ENCODE measurements around the gene SSMEM1. TPM values are rescaled to one million over a fixed set of nuclear protein-coding genes. Genes with fewer than 3 reads are reported as not detected.

SSMEM1 gene, protein sequence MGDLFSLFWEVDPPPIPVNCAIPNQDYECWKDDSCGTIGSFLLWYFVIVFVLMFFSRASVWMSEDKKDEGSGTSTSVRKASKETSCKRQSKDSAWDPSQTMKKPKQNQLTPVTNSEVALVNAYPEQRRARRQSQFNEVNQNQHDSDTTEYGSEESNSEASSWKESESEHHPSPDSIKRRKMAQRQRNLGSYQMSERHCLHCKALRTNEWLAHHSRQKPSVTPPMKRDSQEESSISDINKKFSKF
- polyA plus RNA-seq (2012; ENCODE audit: low read depth, missing spikeins): not detected

DNA sequence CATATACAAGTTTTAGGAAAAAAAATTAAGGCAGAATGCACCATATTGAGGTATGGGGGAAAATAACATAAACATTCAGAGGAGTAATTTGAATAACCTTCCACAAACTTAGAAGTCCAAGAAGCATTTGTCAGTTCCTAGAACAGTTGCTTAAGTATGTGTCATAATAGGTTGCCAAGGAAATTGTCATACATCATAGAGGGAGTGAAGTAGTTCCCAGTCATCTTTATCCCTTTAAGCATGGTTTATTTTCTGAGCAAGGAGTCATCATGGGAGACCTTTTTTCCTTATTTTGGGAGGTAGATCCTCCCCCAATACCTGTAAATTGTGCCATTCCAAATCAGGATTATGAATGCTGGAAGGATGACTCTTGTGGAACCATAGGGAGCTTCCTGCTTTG is at the start of gene SSMEM1:
Gene SSMEM1 (plus strand): TSS at position 219 of the 400 bp plus-strand sequence. CDS start 51 bp downstream, at position 270.
- no peak for DNase-seq (ENCODE audit: insufficient read length, low spot score)
- TF ChIP-seq POU2F2 (IDR thresholded peaks at IDR 0.05; ENCODE audit: low read depth, low read length) (no peak), POLR2A (IDR thresholded peaks at IDR 0.05; ENCODE audit: low read depth, low read length) (no peak), POLR2AphosphoS5 (IDR thresholded peaks at IDR 0.05; ENCODE audit: low read depth, low read length) (no peak), TAF1 (IDR thresholded peaks at IDR 0.05; ENCODE audit: low read depth, low read length) (no peak), PAX5 (IDR thresholded peaks at IDR 0.05; ENCODE audit: insufficient read depth, low read length, severe bottlenecking) (no peak)
- no peak for FAIRE-seq

DNA sequence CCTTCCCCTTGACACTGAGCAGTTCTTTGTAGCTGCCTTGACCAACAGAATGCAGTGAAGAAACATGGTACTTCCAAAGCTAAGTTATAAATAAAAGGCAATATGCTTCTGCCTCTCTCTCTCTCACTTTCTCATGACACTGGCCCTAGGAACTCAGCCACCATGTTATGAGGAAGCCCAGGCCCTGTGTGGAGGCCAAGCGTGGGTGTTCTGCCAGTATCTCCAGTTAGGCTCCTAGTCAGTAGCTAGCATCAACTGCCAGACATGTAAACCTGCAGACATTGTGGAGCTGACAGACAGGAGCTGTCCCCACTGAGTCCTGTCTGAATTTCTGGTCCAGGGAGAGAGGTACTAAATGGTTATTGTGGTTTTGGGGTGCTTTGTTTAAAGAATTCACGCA is 47.6 kb upstream of the SSMEM1 start:
- TF ChIP-seq POLR2AphosphoS5 (IDR thresholded peaks at IDR 0.05; ENCODE audit: low read depth, low read length): no peak
- TF ChIP-seq POLR2A (IDR thresholded peaks at IDR 0.05; ENCODE audit: low read depth, low read length): no peak
- no peak for TF ChIP-seq PAX5 (IDR thresholded peaks at IDR 0.05; ENCODE audit: insufficient read depth, low read length, severe bottlenecking)
- TF ChIP-seq TAF1 (IDR thresholded peaks at IDR 0.05; ENCODE audit: low read depth, low read length): no peak
- TF ChIP-seq POU2F2 (IDR thresholded peaks at IDR 0.05; ENCODE audit: low read depth, low read length): no peak
- no peak for TF ChIP-seq SPI1 (IDR thresholded peaks at IDR 0.05; ENCODE audit: low read depth, low read length)
- DNase-seq (ENCODE audit: insufficient read length, low spot score): no peak
- FAIRE-seq: no peak

DNA sequence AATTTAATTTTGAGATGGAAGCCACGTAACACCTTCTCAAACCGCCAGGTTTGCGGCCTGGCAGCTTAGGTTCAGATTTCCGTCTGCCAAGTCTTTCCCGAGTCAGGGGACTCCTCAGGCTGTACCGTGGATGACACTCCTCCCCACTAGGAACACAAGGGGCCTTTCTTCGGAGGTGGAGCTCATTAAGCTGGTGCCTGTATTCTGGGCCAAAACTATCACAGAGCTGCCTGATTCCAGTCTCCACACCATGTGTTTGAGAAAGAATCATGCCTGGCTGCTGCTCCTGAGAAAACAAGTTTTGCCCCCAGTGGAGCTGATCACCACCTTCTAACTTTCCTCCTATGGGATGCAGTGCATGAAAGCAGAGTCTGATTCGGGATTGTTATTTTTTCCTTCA is 47.2 kb upstream of the SSMEM1 start:
- no peak for DNase-seq (ENCODE audit: insufficient read length, low spot score)
- no peak for TF ChIP-seq POLR2AphosphoS5 (IDR thresholded peaks at IDR 0.05; ENCODE audit: low read depth, low read length)
- no peak for TF ChIP-seq TAF1 (IDR thresholded peaks at IDR 0.05; ENCODE audit: low read depth, low read length)
- no peak for TF ChIP-seq PAX5 (IDR thresholded peaks at IDR 0.05; ENCODE audit: insufficient read depth, low read length, severe bottlenecking)
- no peak for TF ChIP-seq SPI1 (IDR thresholded peaks at IDR 0.05; ENCODE audit: low read depth, low read length)
- no peak for TF ChIP-seq POLR2A (IDR thresholded peaks at IDR 0.05; ENCODE audit: low read depth, low read length)
- no peak for TF ChIP-seq POU2F2 (IDR thresholded peaks at IDR 0.05; ENCODE audit: low read depth, low read length)
- no peak for FAIRE-seq

DNA sequence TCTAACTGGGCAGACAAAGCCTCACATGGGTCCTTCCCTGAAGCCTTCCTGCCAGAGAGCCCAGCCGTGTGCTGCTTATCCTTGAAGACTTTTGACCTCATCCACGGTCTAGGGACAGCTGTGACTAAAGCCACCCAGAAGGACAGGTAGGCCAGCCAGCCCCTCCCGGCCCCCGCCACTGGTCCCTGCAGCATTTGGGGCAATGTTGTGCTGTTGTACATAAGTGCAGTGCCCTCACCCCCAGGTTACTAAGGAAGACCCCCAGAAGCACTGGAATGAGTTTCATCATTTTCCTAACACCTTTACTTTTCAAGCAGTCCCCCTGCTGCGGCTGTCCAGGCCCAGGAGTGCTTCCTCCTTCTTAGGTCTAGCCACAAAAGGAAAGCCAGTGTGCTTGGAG is 45.5 kb upstream of the SSMEM1 start:
- TF ChIP-seq POLR2A (IDR thresholded peaks at IDR 0.05; ENCODE audit: low read depth, low read length) (no peak), PAX5 (IDR thresholded peaks at IDR 0.05; ENCODE audit: insufficient read depth, low read length, severe bottlenecking) (no peak)
- no peak for DNase-seq (ENCODE audit: insufficient read length, low spot score)
- no peak for FAIRE-seq

DNA sequence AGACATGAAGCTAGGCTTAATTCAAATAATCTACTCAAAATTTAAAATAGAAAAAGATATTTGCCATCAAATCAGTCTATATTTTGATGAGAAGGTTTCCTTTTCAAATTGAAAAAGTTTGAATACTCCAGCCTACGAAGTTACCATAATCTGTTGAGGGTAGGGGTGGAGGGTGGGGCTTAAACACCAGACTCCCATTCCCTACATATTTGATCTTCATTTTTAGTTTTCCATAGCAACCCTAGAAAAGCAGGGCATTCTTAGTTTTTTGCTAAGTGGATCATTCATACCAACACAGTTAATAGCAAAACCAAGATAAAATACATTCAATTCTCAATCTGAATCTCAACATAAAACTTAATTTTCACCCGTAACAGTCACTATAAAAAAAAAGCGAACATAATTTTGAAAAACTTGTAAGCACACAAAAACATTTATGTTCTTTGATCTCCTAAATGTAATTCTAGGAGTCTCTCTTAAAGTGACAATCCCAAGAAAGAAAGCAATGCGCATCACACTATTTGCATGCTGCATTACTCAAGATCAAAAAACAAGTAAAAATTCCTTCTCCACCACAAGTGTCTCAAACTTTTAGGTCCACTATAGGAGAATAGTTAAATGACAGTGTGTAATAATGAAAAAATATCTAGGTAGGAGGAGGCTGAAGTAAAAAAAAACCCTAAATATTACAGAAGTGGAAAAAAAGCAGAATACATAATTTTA is 33.3 kb upstream of the SSMEM1 start:
- no peak for TF ChIP-seq SPI1 (IDR thresholded peaks at IDR 0.05; ENCODE audit: low read depth, low read length)
- TF ChIP-seq POLR2A (IDR thresholded peaks at IDR 0.05; ENCODE audit: low read depth, low read length): no peak
- TF ChIP-seq TAF1 (IDR thresholded peaks at IDR 0.05; ENCODE audit: low read depth, low read length): no peak
- no peak for TF ChIP-seq PAX5 (IDR thresholded peaks at IDR 0.05; ENCODE audit: insufficient read depth, low read length, severe bottlenecking)
- no peak for TF ChIP-seq POU2F2 (IDR thresholded peaks at IDR 0.05; ENCODE audit: low read depth, low read length)
- TF ChIP-seq POLR2AphosphoS5 (IDR thresholded peaks at IDR 0.05; ENCODE audit: low read depth, low read length): no peak
- DNase-seq (ENCODE audit: insufficient read length, low spot score): no peak
- FAIRE-seq: no peak

DNA sequence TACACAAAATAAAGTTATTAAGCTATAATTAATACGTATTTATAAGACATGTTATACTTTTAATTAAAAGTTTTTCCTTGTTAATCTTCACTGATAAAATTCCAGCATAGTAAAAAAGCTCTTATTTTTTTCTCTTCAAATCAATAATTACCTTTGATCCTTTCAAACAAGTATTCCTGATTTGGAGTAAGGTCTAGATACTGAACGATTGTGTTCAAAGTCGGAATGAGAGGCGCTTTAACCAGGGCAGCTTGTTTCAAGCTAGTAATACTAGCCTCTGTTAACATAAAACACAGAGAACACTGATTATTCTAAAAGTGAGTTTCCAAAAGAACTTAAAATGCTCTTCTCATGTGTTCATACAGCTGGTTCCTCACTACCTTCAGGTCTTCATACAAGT is 29.4 kb upstream of the SSMEM1 start:
- TF ChIP-seq PAX5 (IDR thresholded peaks at IDR 0.05; ENCODE audit: insufficient read depth, low read length, severe bottlenecking): no peak
- no peak for TF ChIP-seq POU2F2 (IDR thresholded peaks at IDR 0.05; ENCODE audit: low read depth, low read length)
- no peak for TF ChIP-seq POLR2A (IDR thresholded peaks at IDR 0.05; ENCODE audit: low read depth, low read length)
- TF ChIP-seq SPI1 (IDR thresholded peaks at IDR 0.05; ENCODE audit: low read depth, low read length): no peak
- no peak for TF ChIP-seq POLR2AphosphoS5 (IDR thresholded peaks at IDR 0.05; ENCODE audit: low read depth, low read length)
- TF ChIP-seq TAF1 (IDR thresholded peaks at IDR 0.05; ENCODE audit: low read depth, low read length): no peak
- FAIRE-seq (no peak), DNase-seq (ENCODE audit: insufficient read length, low spot score) (no peak)

DNA sequence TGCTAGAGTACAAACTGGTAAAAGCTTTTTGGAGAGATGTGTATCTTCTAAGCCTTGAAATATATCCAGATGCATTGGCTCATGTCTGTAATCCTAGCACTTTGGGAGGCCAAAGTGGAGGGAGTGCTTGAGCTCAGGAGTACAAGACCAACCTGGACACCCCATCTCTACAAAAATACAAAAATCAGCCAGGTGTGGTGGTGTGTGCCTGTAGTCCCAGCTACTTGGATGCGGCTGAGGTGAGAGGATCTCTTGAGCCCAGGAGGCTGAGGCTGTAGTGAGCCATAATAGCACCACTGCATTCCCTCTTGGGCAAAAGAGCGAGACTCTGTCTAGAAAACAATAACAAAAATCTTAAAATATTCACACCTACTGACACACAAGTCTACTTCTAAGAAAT is 28.0 kb upstream of the SSMEM1 start:
- DNase-seq (ENCODE audit: insufficient read length, low spot score): no peak
- TF ChIP-seq TAF1 (IDR thresholded peaks at IDR 0.05; ENCODE audit: low read depth, low read length): no peak
- TF ChIP-seq POU2F2 (IDR thresholded peaks at IDR 0.05; ENCODE audit: low read depth, low read length): no peak
- TF ChIP-seq SPI1 (IDR thresholded peaks at IDR 0.05; ENCODE audit: low read depth, low read length): no peak
- no peak for TF ChIP-seq POLR2A (IDR thresholded peaks at IDR 0.05; ENCODE audit: low read depth, low read length)
- TF ChIP-seq POLR2AphosphoS5 (IDR thresholded peaks at IDR 0.05; ENCODE audit: low read depth, low read length): no peak
- TF ChIP-seq PAX5 (IDR thresholded peaks at IDR 0.05; ENCODE audit: insufficient read depth, low read length, severe bottlenecking): no peak
- no peak for FAIRE-seq

DNA sequence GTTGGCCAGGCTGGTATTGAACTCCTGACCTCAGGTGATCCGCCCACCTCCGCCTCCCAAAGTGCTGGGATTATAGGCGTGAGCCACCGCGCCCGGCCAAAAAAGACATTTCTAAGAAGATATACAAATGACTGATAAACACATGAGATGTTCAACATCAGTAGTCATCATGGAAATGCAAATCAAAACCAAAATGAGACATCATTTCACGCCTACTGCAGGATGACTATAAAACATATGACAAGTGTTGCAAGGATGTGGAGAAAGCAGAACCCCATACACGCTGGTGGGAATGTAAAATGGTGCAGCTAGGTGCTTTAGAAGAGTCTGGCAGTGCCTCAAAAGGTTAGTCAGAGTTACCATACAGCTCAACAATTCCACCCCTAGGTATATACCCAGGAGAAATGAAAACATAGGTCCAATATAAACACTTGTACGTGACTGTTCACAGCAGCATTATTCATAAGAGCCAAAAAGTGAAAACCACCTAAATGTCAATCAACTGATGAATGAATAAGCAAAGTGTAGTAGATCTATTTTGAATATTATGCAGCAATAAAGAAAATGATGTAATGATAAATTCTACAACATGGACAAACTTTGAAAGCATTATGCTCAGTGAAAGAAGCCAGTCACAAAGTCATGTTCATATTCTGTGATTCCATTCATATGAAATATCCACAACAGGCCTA is 26.9 kb upstream of the SSMEM1 start:
- DNase-seq (ENCODE audit: insufficient read length, low spot score): no peak
- peak; percentile 41 for FAIRE-seq
- TF ChIP-seq SPI1 (IDR thresholded peaks at IDR 0.05; ENCODE audit: low read depth, low read length) (no peak), TAF1 (IDR thresholded peaks at IDR 0.05; ENCODE audit: low read depth, low read length) (no peak), POLR2AphosphoS5 (IDR thresholded peaks at IDR 0.05; ENCODE audit: low read depth, low read length) (no peak), POU2F2 (IDR thresholded peaks at IDR 0.05; ENCODE audit: low read depth, low read length) (no peak), PAX5 (IDR thresholded peaks at IDR 0.05; ENCODE audit: insufficient read depth, low read length, severe bottlenecking) (no peak), POLR2A (IDR thresholded peaks at IDR 0.05; ENCODE audit: low read depth, low read length) (no peak)

DNA sequence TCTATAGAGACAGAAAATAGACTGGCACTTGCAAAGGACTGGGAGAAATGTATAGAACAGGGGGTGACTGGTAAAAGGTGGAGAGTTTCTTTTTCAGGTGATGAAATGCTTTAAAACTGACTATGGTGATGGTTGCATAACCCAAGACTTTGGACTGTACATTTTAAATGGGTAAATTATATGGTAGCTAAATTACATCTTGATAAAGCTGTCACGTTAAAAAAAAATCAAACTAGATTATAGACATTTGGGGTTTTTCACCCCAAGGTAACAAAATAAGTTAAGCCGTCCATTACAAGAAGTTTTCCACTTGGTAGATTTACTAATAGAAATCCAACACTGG is 26.4 kb upstream of the SSMEM1 start:
- no peak for FAIRE-seq
- no peak for DNase-seq (ENCODE audit: insufficient read length, low spot score)
- no peak for TF ChIP-seq TAF1 (IDR thresholded peaks at IDR 0.05; ENCODE audit: low read depth, low read length)
- TF ChIP-seq PAX5 (IDR thresholded peaks at IDR 0.05; ENCODE audit: insufficient read depth, low read length, severe bottlenecking): no peak
- TF ChIP-seq SPI1 (IDR thresholded peaks at IDR 0.05; ENCODE audit: low read depth, low read length): no peak
- TF ChIP-seq POLR2A (IDR thresholded peaks at IDR 0.05; ENCODE audit: low read depth, low read length): no peak
- TF ChIP-seq POLR2AphosphoS5 (IDR thresholded peaks at IDR 0.05; ENCODE audit: low read depth, low read length): no peak
- no peak for TF ChIP-seq POU2F2 (IDR thresholded peaks at IDR 0.05; ENCODE audit: low read depth, low read length)
